Stimulated activated CD8-positive, alpha-beta memory T cell treated with anti-CD3 and anti-CD28 coated beads, Interleukin-15, amount 100 ng/mL, for 4 hours (primary cell): ENCODE results near the gene PPP1R3C.

Source experiments
- DNase-seq, 2 donors: peaks; one replicate each; pipeline ENCODE4 v3.0.0-alpha.2; 2020; ENCODE audit warnings: low read depth in 2 of 2

PPP1R3C gene

GRCh38 chr10:91632671-91633550, at the start of gene PPP1R3C:
TSS of gene PPP1R3C (minus strand) at chr10:91633071. CDS start at chr10:91632969, 102 bp downstream.
- DNase-seq = no peak

- DNase-seq = no peak
These were observed 48.7 kb upstream of the PPP1R3C start for GRCh38 chr10:91681361-91682276.

- DNase-seq = no peak
These were observed 47.6 kb upstream of the PPP1R3C start for GRCh38 chr10:91680487-91680886.

- no peak for DNase-seq
These were observed 46.4 kb upstream of the PPP1R3C start for GRCh38 chr10:91679296-91679695.

GRCh38 chr10:91677911-91678310, 45.0 kb upstream of the PPP1R3C start:
- DNase-seq = no peak

- DNase-seq = no peak
These were observed 39.2 kb upstream of the PPP1R3C start for GRCh38 chr10:91672021-91672608.

- no peak for DNase-seq
These were observed 36.0 kb upstream of the PPP1R3C start for GRCh38 chr10:91668913-91669312.

GRCh38 chr10:91665842-91666241, 33.0 kb upstream of the PPP1R3C start:
- no peak for DNase-seq

- DNase-seq = no peak
These were observed 31.6 kb upstream of the PPP1R3C start for GRCh38 chr10:91664426-91664825.

- no peak for DNase-seq
These were observed 30.1 kb upstream of the PPP1R3C start for GRCh38 chr10:91662993-91663392.

GRCh38 chr10:91653219-91653870, 20.5 kb upstream of the PPP1R3C start:
- no peak for DNase-seq

GRCh38 chr10:91652364-91652763, 19.5 kb upstream of the PPP1R3C start:
- DNase-seq = no peak

GRCh38 chr10:91643700-91644099, 10.8 kb upstream of the PPP1R3C start:
- DNase-seq = no peak

- no peak for DNase-seq
These were observed 10.2 kb upstream of the PPP1R3C start for GRCh38 chr10:91642831-91643692.

GRCh38 chr10:91636892-91637291, 4.0 kb upstream of the PPP1R3C start:
- DNase-seq = no peak

GRCh38 chr10:91635401-91636400, 2.8 kb upstream of the PPP1R3C start:
- DNase-seq = no peak

- DNase-seq = no peak
These were observed 2.0 kb upstream of the PPP1R3C start for GRCh38 chr10:91634898-91635297.

GRCh38 chr10:91634246-91634645, 1.4 kb upstream of the PPP1R3C start:
- no peak for DNase-seq

- DNase-seq = no peak
These were observed 2.2 kb downstream of the PPP1R3C start for GRCh38 chr10:91630625-91631024.
